ENCODE data around the gene ST7. TPM values are rescaled to one million over a fixed set of nuclear protein-coding genes. Genes with fewer than 3 reads are reported as not detected.

ST7 gene
- total RNA-seq, 1 donor from 2014 or later: 39.3 TPM

DNA sequence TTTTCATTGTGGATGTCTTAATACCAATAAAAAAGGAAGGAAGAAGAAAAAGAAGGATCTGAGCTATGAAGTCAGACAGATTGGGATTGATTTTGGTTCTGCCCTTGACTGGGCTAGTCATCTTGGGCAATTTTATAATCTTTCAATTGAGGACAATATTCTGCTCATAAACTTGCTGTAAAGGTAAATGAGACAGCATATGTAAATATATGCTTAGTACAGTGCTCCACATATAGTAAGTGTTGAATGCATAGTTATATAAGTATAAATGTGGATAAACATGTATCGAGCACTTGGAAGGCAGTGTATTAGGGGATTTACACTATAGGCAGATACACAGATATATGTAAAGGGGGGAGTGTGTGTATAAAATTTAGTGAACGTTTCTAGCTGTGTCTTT, 85.1 kb downstream of the ST7 start:
- H3K27me3 Mint-ChIP-seq (ENCODE audit: low read depth, unreplicated experiment): no peaks in the 10 kb centered on the region

DNA sequence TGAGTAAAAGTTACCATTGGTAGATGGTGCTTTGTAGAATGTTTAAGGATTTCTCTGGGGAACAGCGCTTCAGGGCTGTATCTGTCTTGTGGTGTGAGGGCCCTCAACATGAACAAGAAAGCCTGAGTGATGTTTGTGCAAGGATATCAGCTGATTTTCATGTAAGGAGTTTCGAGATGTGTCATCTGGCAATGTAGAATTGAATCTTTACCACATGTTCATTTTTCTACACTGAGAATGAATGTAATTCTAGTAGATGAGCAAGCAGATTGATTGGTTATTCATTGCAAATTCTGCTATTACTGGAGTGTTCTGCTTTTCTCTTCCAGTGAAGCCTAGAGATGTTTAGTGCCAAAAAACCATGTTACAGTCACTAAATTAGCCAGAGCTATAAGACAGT, 87.7 kb downstream of the ST7 start:
- H3K4me3 Mint-ChIP-seq (ENCODE audit: unreplicated experiment): no peak overlapping the region
- no peak overlapping the region for H3K4me2 ChIP-seq (ENCODE audit: low read length)
- no peaks in the 10 kb centered on the region for H3K36me3 ChIP-seq (ENCODE audit: insufficient read depth, low read length)
- no peak overlapping the region for H2AFZ ChIP-seq (ENCODE audit: low read depth, low read length)
- H3K36me3 Mint-ChIP-seq (ENCODE audit: low read depth, unreplicated experiment): peaks cover 9% of the 10 kb centered on the region
- peak; percentile 78 for DNase-seq (ENCODE audit: low read depth)
- TF ChIP-seq EZH2 (IDR thresholded peaks at IDR 0.05; ENCODE audit: insufficient read depth, low read length): no peak
- TF ChIP-seq CTCF (IDR thresholded peaks at IDR 0.05; ENCODE audit: insufficient read depth, low read depth, low read length): no peak
- H3K27me3 ChIP-seq (ENCODE audit: insufficient read depth, low read length): no peaks in the 10 kb centered on the region
- no peak overlapping the region for H3K27ac ChIP-seq (ENCODE audit: low read depth, low read length)
- peaks cover 14% of the 10 kb centered on the region for H4K20me1 ChIP-seq (ENCODE audit: insufficient read depth, low read length)
- H3K4me1 ChIP-seq (ENCODE audit: insufficient read depth, low read length): peaks cover 4% of the 10 kb centered on the region
- no peak overlapping the region for H3K9ac ChIP-seq (ENCODE audit: low read length)
- H3K9me3 ChIP-seq (ENCODE audit: insufficient read depth, low read depth, low read length): no peaks in the 10 kb centered on the region
- peaks cover 54% of the 10 kb centered on the region for H3K79me2 ChIP-seq (ENCODE audit: insufficient read depth, low read length)
- H3K4me3 ChIP-seq (ENCODE audit: insufficient read depth, low read depth, low read length): no peak overlapping the region
- peaks cover 3% of the 10 kb centered on the region for H3K9me3 Mint-ChIP-seq (ENCODE audit: unreplicated experiment)
- FAIRE-seq: no peak
- H3K27ac Mint-ChIP-seq (ENCODE audit: unreplicated experiment): no peak overlapping the region
- no peaks in the 10 kb centered on the region for H3K27me3 Mint-ChIP-seq (ENCODE audit: low read depth, unreplicated experiment)
- H3K4me1 Mint-ChIP-seq (ENCODE audit: low read depth, unreplicated experiment): peaks cover 12% of the 10 kb centered on the region

More for the DNA sequence above, 85.1 kb downstream of the ST7 start:
- Histone ChIP-seq H3K27ac (ENCODE audit: low read depth, low read length) (no peak overlapping the region), H3K9me3 (ENCODE audit: insufficient read depth, low read depth, low read length) (no peaks in the 10 kb centered on the region), H4K20me1 (ENCODE audit: insufficient read depth, low read length) (peaks cover 9% of the 10 kb centered on the region), H3K27me3 (ENCODE audit: insufficient read depth, low read length) (no peaks in the 10 kb centered on the region), H3K79me2 (ENCODE audit: insufficient read depth, low read length) (peaks cover 38% of the 10 kb centered on the region), H3K4me1 (ENCODE audit: insufficient read depth, low read length) (peaks cover 4% of the 10 kb centered on the region), H3K4me3 (ENCODE audit: insufficient read depth, low read depth, low read length) (no peak overlapping the region), H3K9ac (ENCODE audit: low read length) (no peak overlapping the region), H2AFZ (ENCODE audit: low read depth, low read length) (no peak overlapping the region), H3K4me2 (ENCODE audit: low read length) (no peak overlapping the region), H3K36me3 (ENCODE audit: insufficient read depth, low read length) (no peaks in the 10 kb centered on the region)
- Mint-ChIP-seq H3K4me1 (ENCODE audit: low read depth, unreplicated experiment) (peaks cover 15% of the 10 kb centered on the region), H3K9me3 (ENCODE audit: unreplicated experiment) (peaks cover 3% of the 10 kb centered on the region), H3K27ac (ENCODE audit: unreplicated experiment) (no peak overlapping the region), H3K36me3 (ENCODE audit: low read depth, unreplicated experiment) (peaks cover 9% of the 10 kb centered on the region), H3K4me3 (ENCODE audit: unreplicated experiment) (no peak overlapping the region)
- FAIRE-seq (no peak), DNase-seq (ENCODE audit: low read depth) (no peak)
- no peak for TF ChIP-seq CTCF (IDR thresholded peaks at IDR 0.05; ENCODE audit: insufficient read depth, low read depth, low read length)
- TF ChIP-seq EZH2 (IDR thresholded peaks at IDR 0.05; ENCODE audit: insufficient read depth, low read length): no peak

DNA sequence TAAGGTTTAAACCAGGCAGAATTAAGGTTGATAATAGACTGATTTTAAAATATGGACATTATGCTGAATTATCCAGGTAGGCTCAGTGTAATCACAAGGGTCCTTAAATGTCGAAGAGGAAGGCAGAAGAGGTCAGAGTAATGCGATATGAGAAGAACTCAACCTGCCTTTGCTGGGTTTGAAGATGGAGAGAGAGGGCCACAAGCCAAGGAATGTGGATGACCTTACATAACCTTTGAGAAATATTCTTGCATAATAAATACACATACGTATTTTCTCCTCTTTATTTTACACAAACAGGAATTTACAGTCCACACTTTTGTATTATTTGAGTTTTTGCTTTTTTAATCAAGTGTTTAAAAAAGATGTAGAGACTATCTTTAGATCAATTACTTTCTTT, 88.5 kb downstream of the ST7 start:
- Histone ChIP-seq H4K20me1 (ENCODE audit: insufficient read depth, low read length) (peaks cover 12% of the 10 kb centered on the region), H3K27me3 (ENCODE audit: insufficient read depth, low read length) (no peaks in the 10 kb centered on the region), H3K27ac (ENCODE audit: low read depth, low read length) (no peak overlapping the region), H3K4me1 (ENCODE audit: insufficient read depth, low read length) (peaks cover 4% of the 10 kb centered on the region), H3K4me2 (ENCODE audit: low read length) (no peak overlapping the region), H3K9me3 (ENCODE audit: insufficient read depth, low read depth, low read length) (no peaks in the 10 kb centered on the region), H3K36me3 (ENCODE audit: insufficient read depth, low read length) (no peaks in the 10 kb centered on the region), H3K79me2 (ENCODE audit: insufficient read depth, low read length) (peaks cover 54% of the 10 kb centered on the region), H3K4me3 (ENCODE audit: insufficient read depth, low read depth, low read length) (no peak overlapping the region), H2AFZ (ENCODE audit: low read depth, low read length) (no peak overlapping the region), H3K9ac (ENCODE audit: low read length) (no peak overlapping the region)
- Mint-ChIP-seq H3K4me1 (ENCODE audit: low read depth, unreplicated experiment) (peaks cover 12% of the 10 kb centered on the region), H3K27ac (ENCODE audit: unreplicated experiment) (no peak overlapping the region), H3K27me3 (ENCODE audit: low read depth, unreplicated experiment) (no peaks in the 10 kb centered on the region), H3K9me3 (ENCODE audit: unreplicated experiment) (peaks cover 3% of the 10 kb centered on the region), H3K4me3 (ENCODE audit: unreplicated experiment) (no peak overlapping the region), H3K36me3 (ENCODE audit: low read depth, unreplicated experiment) (peaks cover 9% of the 10 kb centered on the region)
- DNase-seq (ENCODE audit: low read depth): no peak
- TF ChIP-seq EZH2 (IDR thresholded peaks at IDR 0.05; ENCODE audit: insufficient read depth, low read length): no peak
- TF ChIP-seq CTCF (IDR thresholded peaks at IDR 0.05; ENCODE audit: insufficient read depth, low read depth, low read length): no peak
- FAIRE-seq: no peak
